Fibroblast of skin of left biceps (primary cell): ENCODE results near the gene GPR176.

Source experiments
- DNase-seq, 2 experiments: peaks; one replicate each; pipeline ENCODE4 v3.0.0-alpha.2; 2013; ENCODE audit warnings: low read depth in 2 of 2

Gene GPR176

GRCh38 chr15:39808909-39809308 lies 111.2 kb downstream of the GPR176 start:
- no peak for DNase-seq

DNA sequence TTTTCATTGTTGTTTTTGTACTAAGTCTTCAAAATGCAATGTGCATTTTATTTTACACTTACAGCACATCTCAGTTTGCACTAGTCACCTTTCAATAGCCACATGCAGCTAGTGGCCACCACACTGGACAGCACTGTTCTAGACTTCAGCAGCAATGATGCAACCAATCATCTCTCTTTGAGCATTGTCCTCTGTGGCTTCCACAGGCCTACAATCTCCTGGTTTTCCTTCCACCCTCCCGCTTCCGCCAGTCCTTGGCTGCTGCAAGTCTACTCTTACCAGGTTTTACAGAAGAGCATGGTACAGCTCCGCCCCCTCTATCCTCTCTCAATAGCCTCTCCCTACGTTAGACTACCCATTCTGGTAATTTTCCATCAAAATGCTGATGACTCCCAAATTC lies 112.3 kb downstream of the GPR176 start:
- DNase-seq = no peak

- DNase-seq = no peak
Measured at GRCh38 chr15:39804026-39804425, 116.0 kb downstream of the GPR176 start.

GRCh38 chr15:39803016-39803415 lies 117.0 kb downstream of the GPR176 start:
- DNase-seq = no peak

DNA sequence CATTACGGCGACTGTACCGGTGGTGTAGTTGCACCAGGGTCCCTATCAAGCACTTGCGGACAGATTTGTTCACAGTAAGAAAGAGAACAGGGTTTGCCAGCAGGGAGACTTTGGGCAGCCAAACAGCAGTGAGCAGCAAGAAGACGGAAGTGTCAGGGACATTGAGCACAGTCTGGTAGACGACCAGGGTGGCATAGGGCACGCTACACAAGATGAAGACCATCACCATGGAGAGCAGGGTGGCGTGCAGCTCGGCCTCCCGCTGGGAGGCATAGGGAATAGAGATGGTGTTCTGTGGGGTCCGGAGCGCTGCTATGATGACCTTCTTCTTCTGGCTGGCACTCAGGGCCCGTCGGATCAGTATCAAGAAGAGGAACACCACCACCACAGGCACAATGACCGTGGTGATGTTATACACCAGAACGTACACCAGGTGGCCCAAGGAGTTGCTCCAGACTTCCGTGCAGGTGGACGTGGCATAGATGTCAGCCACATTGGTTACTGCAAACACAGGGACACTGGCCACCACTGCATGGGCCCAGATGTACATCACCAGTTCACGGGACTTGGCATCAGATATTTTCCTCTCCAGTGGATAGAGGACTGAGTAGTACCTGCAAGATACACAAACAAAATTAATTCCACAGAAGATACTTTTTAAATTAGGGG lies 118.3 kb downstream of the GPR176 start:
- DNase-seq = no peak

GRCh38 chr15:39799552-39800011 lies 120.5 kb downstream of the GPR176 start:
- no peak for DNase-seq

DNA sequence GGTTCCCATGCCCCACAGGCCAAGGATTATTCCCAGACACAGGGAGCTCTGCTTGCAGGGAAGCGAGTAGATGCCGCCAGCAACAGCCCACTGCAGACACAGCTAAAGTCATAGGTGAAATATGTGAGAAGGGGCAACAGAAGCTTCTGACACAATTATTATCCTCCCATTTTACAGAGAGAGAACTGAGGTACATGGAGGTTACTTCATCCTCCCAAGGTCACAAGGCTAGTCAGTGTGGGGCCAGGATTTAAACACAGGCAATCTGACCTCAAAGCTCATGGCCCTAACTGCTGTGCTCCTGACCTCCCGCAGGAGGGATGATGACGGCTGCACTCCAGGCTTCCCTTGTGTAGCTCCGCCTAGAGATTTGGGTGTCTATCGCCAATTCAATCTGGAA lies 121.7 kb downstream of the GPR176 start:
- no peak for DNase-seq

- DNase-seq = no peak
Measured at GRCh38 chr15:39797407-39797806, 122.7 kb downstream of the GPR176 start.

DNA sequence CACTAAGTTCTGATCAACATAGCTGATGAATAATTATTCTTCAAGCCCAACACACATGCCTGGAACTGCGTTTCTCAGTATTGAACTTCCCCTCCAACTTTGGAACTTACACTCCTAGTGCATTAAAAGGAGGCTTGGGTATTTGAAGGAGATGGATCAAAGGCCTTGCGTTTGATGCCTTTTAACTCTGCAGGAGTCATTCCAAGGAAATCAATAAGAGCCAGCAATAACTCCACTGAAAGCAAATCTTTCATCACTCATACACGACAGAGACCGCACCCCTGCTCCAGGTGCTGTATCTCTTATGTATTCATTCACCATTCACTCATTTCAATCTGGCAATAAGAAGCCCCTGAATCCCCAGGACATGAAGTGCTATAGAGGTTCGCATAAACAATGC lies 123.5 kb downstream of the GPR176 start:
- DNase-seq = no peak

- DNase-seq = no peak
Measured at GRCh38 chr15:39795486-39795885, 124.6 kb downstream of the GPR176 start.

GRCh38 chr15:39794954-39795353 lies 125.1 kb downstream of the GPR176 start:
- DNase-seq = no peak

DNA sequence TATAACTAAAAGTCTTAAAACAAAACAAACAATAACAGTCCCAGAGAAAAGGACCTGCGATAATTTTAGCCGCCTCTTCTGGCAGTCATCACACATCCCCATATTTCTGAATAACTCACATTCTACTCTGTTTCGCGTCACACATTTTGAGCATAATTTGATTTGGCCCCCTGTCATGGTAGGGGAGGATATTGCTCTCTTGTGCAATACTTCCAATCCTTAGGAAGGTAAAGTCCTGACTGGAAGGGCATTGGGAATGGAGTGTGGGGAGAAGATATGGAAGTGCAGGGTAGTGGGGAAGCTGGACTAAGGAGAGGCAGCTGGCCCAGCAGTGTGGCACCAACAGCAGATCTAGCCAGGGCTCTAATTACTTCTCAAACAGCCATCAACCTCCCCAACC lies 126.1 kb downstream of the GPR176 start:
- no peak for DNase-seq

DNA sequence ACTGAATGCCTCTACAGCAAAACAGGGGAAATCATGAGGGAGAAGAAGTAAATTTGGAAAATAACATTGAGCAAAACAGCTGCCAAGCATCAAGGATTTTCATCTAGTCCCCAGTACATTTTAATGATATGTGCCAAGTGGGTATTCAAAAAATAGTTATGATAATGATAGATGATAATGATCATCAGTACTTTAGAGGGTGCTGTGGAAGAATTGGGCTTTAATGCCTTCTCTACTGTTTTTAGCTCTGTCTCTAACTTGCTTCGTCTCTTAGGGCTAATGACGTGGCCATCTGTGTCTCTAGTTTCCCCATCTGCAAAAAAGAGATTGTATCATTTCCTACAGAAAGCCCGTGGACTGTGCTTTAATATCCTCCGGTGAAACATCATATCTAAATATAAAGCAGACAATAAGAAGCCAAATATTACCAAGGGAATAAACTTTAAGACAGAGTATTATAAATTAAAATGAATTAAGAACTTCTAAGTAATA lies 127.2 kb downstream of the GPR176 start:
- DNase-seq = no peak

GRCh38 chr15:39792025-39792843 lies 127.8 kb downstream of the GPR176 start:
- DNase-seq = no peak

DNA sequence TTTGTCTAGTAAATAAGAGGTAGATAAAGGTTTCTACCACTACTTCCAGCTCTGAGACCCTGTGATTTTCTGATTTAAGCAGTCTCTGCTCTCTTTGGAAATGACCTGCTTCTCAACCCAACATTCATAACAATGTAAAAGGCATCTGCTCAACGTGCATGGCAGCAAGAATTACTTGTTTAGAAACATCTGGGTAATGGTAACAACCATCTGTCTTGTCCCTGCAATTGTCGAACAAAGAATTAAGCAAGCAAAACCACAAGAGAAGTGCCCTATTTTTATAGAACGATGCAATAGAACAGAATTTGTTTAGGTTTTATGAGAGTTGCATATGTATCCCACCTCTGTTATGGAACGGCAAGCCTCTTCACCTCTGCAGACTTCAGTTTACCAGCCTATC lies 130.3 kb downstream of the GPR176 start:
- no peak for DNase-seq

DNA sequence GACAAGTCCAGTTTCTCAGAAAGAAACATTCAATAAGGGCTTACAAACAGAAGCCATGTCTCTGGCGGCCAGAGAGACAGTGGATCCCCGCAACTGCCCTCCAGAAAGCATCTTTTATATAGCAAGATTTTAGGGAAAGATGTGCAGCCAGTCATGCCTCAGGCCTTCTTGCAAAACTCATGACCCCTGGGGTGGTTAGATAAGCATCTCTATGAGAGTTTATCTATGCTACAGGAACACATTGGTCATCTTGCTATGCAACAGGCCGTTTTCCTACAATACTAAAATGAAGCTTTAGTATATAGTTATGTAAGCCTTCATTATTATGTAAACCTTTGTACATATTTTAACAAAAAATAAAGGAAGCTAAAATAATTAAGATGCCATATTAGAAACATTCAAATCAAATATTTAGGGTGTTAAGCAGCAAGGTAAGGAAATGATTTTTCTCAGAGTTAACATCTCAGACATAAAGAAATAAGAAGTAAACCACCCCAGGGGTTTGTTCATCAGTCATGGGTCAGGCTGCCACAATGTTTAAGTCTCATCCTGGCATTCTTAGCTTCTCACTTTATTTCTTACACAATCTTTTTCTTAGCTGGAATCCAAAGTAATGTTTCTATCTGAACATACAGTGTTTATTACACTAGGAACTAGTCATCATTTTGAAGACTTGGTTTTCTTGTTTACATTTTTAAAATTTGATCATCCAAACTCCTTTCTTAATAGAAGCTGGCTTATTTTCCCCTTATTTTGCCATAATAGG lies 131.1 kb downstream of the GPR176 start:
- no peak for DNase-seq

- no peak for DNase-seq
Measured at GRCh38 chr15:39788108-39788507, 132.0 kb downstream of the GPR176 start.

GRCh38 chr15:39787479-39787878 lies 132.6 kb downstream of the GPR176 start:
- DNase-seq = no peak

DNA sequence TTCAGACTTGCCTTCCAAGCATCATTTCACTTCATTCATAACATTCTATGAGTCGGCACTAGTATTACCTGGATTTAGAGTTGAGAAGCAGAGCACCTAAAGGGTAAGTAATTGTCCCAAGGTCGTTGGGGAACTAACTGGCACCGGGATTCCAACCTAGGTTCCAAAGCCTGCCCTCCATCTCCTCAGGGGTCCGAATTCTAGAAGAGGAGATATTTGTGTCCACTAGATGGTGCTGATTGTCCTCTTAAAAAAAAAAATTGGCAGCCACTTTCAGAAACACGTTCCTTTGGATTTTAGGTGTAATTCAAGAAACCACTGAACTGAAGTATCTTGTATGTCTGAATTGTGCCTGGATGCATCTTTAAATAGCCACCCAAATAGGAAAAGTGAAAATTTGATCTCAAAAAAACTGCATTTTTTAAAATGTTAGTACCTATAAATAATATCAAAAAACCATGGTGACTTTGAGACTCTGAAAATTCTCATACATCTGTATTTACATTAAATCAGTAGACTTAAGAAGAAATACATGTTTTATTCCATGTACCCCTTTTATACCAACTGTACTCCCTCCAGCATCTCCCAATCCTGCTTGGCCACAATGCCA lies 133.5 kb downstream of the GPR176 start:
- peak; percentile 32 to 48 for DNase-seq

DNA sequence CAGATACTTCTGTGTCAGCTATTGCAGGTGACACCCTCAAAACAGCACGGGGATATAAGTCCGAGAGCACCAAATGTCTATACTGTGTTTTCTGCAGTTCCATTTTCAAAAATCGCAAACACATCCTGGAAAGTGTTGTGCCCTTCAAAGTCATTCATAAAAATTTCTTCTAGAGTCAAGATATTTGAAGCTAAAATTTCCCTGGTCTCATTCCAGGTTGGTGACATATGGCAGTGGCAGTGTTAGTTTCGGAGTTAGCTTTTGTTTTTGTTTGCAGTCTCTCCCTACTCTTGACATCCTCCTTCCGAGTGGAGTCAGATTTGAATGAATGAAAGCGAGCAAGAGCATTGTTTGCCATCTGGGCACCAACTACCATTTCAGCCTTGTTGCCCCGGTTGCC lies 134.2 kb downstream of the GPR176 start:
- no peak for DNase-seq

GRCh38 chr15:39785139-39785538 lies 134.9 kb downstream of the GPR176 start:
- DNase-seq = no peak

DNA sequence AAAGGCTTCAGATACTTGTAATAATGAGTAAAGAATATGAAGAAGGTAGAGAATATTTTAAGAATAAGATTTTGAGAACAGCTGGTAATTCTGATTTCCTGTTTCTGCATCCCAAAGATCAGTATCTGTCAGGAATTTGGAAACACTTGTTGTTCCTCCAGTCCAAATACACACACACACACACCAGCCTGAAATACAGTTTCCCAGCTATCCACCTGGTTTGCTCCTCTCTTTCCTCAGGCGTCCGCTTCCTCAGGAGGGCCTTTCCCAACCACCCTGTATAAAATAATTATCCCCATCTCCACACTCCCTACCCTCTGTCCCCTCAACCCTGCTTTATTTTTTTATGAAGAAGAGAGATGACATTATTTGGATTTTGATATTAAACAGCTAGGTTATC lies 135.4 kb downstream of the GPR176 start:
- DNase-seq = no peak
